Natural killer cell treated with Interleukin-12 subunit alpha and Interleukin-12 subunit beta and Interleukin-15 and Interleukin-18, amount 100 ng/mL, for 72 hours (primary cell): ENCODE data around the gene GLI3. TPM values are rescaled to one million over a fixed set of nuclear protein-coding genes. Genes with fewer than 3 reads are reported as not detected.
A peak's percentile ranks its signal among the peaks of the same experiment; 100 is the strongest.

ENCODE experiments used
- ATAC-seq, 2 donors: fragments of 150-1000 bp; cut with Tn5 transposase in 1 of 2; sonication (Bioruptor Pico), chemical (Tn5 transposase) in 1 of 2; 2 replicates each; pipeline ENCODE4 v1.10.0; 2021
- DNase-seq: peaks from one replicate; pipeline ENCODE4 v3.0.0; 2022; ENCODE audit warnings: low spot score
- H3K27ac Mint-ChIP-seq, 2 donors: 1 replicate in 1 of 2; 2 replicates in 1 of 2; pipeline ENCODE4 v1.8.0; 2022; ENCODE audit warnings: mixed read lengths in 2 of 2, mild to moderate bottlenecking in 1 of 2, moderate library complexity in 1 of 2
- H3K27me3 Mint-ChIP-seq, 2 donors: 1 replicate in 1 of 2; 2 replicates in 1 of 2; pipeline ENCODE4 v1.8.0; 2022; ENCODE audit warnings: mixed read lengths in 2 of 2
- H3K36me3 Mint-ChIP-seq: one replicate; pipeline ENCODE4 v1.8.0; 2022; ENCODE audit warnings: mixed read lengths
- H3K4me1 Mint-ChIP-seq, 2 donors: 1 replicate in 1 of 2; 2 replicates in 1 of 2; pipeline ENCODE4 v1.8.0; 2022; ENCODE audit warnings: low read depth in 2 of 2, mixed read lengths in 2 of 2, mild to moderate bottlenecking in 1 of 2
- H3K4me3 Mint-ChIP-seq: one replicate; pipeline ENCODE4 v1.8.0; 2022; ENCODE audit warnings: mixed read lengths
- H3K9me3 Mint-ChIP-seq: 2 replicates; pipeline ENCODE4 v1.8.0; 2022; ENCODE audit warnings: mixed read lengths
- total RNA-seq, 2 donors: library from RNA; stranded (reverse); gene quantifications; one replicate each; pipeline ENCODE4 v1.2.3, GENCODE V29; 2022

The GLI3 gene
- total RNA-seq: 1 to 10 TPM in 1 of 2 donors, under 1 TPM in 1; 0.25 to 1.1 TPM

GRCh38 chr7:42236976-42237810 is at the start of gene GLI3:
Gene GLI3, minus strand, starts transcription at chr7:42237209. Its CDS starts 13,956 bp downstream, at chr7:42223253.
- Mint-ChIP-seq H3K4me3 (peak within 1 kb of the TSS; percentile 78), H3K4me1 (peaks cover 5 to 11% of the 10 kb centered on the region in 2 donors), H3K27me3 (peaks cover 41 to 68% of the 10 kb centered on the region in 2 donors), H3K9me3 (no peaks in the 10 kb centered on the region), H3K27ac (no peak within 1 kb of the TSS), H3K36me3 (no peaks in the 10 kb centered on the region)
- ATAC-seq (peak; percentile 70 to 86), DNase-seq (no peak)

GRCh38 chr7:42285383-42285824 is 48.4 kb upstream of the GLI3 start:
- ATAC-seq: no peak
- Mint-ChIP-seq H3K4me1 (no peaks in the 10 kb centered on the region), H3K27me3 (peaks cover 5 to 12% of the 10 kb centered on the region in 2 donors), H3K36me3 (no peaks in the 10 kb centered on the region), H3K4me3 (no peak overlapping the region), H3K27ac (no peak overlapping the region), H3K9me3 (no peaks in the 10 kb centered on the region)
- no peak for DNase-seq

- H3K4me3 Mint-ChIP-seq: no peak overlapping the region
- ATAC-seq (no peak), DNase-seq (no peak)
Observed at GRCh38 chr7:42283553-42283952, 46.5 kb upstream of the GLI3 start.

GRCh38 chr7:42278344-42278743 is 41.3 kb upstream of the GLI3 start:
- Mint-ChIP-seq H3K27ac (no peak overlapping the region), H3K4me1 (no peaks in the 10 kb centered on the region), H3K9me3 (no peaks in the 10 kb centered on the region), H3K27me3 (peaks cover 19 to 20% of the 10 kb centered on the region in 2 donors), H3K36me3 (no peaks in the 10 kb centered on the region), H3K4me3 (no peak overlapping the region)
- DNase-seq (no peak), ATAC-seq (no peak)

More at GRCh38 chr7:42283553-42283952, 46.5 kb upstream of the GLI3 start:
- H3K27me3 Mint-ChIP-seq: peaks cover 10 to 15% of the 10 kb centered on the region in 2 donors
- no peak overlapping the region for H3K27ac Mint-ChIP-seq
- H3K36me3 Mint-ChIP-seq: no peaks in the 10 kb centered on the region
- H3K9me3 Mint-ChIP-seq: no peaks in the 10 kb centered on the region
- H3K4me1 Mint-ChIP-seq: no peaks in the 10 kb centered on the region

- Mint-ChIP-seq H3K4me3 (no peak overlapping the region), H3K9me3 (no peaks in the 10 kb centered on the region), H3K36me3 (no peaks in the 10 kb centered on the region), H3K27ac (no peak overlapping the region), H3K27me3 (peaks cover 21 to 24% of the 10 kb centered on the region in 2 donors), H3K4me1 (peaks cover 0 to under 1% of the 10 kb centered on the region in 2 donors)
- ATAC-seq (no peak), DNase-seq (no peak)
Observed at GRCh38 chr7:42274053-42274452, 37.0 kb upstream of the GLI3 start.

- DNase-seq (no peak), ATAC-seq (no peak)
- H3K27me3 Mint-ChIP-seq: peaks cover 16 to 17% of the 10 kb centered on the region in 2 donors
- peaks cover 4 to 5% of the 10 kb centered on the region in 2 donors for H3K4me1 Mint-ChIP-seq
- H3K4me3 Mint-ChIP-seq: no peak overlapping the region
- no peak overlapping the region for H3K27ac Mint-ChIP-seq
- H3K36me3 Mint-ChIP-seq: no peaks in the 10 kb centered on the region
- no peaks in the 10 kb centered on the region for H3K9me3 Mint-ChIP-seq
Observed at GRCh38 chr7:42272793-42273665, 36.0 kb upstream of the GLI3 start.

GRCh38 chr7:42269161-42269560 is 32.2 kb upstream of the GLI3 start:
- no peak overlapping the region for H3K4me3 Mint-ChIP-seq
- H3K4me1 Mint-ChIP-seq: peaks cover 4 to 5% of the 10 kb centered on the region in 2 donors
- ATAC-seq: no peak
- no peaks in the 10 kb centered on the region for H3K9me3 Mint-ChIP-seq
- no peaks in the 10 kb centered on the region for H3K36me3 Mint-ChIP-seq
- peaks cover 12 to 14% of the 10 kb centered on the region in 2 donors for H3K27me3 Mint-ChIP-seq
- H3K27ac Mint-ChIP-seq: no peak overlapping the region
- no peak for DNase-seq

GRCh38 chr7:42264702-42265101 is 27.7 kb upstream of the GLI3 start:
- Mint-ChIP-seq H3K4me1 (peaks cover 4 to 5% of the 10 kb centered on the region in 2 donors), H3K27me3 (peaks cover 2 to 4% of the 10 kb centered on the region in 2 donors), H3K4me3 (no peak overlapping the region), H3K27ac (no peak overlapping the region), H3K9me3 (no peaks in the 10 kb centered on the region), H3K36me3 (no peaks in the 10 kb centered on the region)
- DNase-seq (no peak), ATAC-seq (no peak)

- H3K4me3 Mint-ChIP-seq: no peak overlapping the region
- peaks cover 3 to 4% of the 10 kb centered on the region in 2 donors for H3K4me1 Mint-ChIP-seq
- no peak overlapping the region for H3K27ac Mint-ChIP-seq
- ATAC-seq (no peak), DNase-seq (no peak)
- H3K9me3 Mint-ChIP-seq: no peaks in the 10 kb centered on the region
- H3K36me3 Mint-ChIP-seq: no peaks in the 10 kb centered on the region
- H3K27me3 Mint-ChIP-seq: peaks cover 2 to 4% of the 10 kb centered on the region in 2 donors
Observed at GRCh38 chr7:42263971-42264370, 27.0 kb upstream of the GLI3 start.

- Mint-ChIP-seq H3K4me1 (no peaks in the 10 kb centered on the region), H3K9me3 (no peaks in the 10 kb centered on the region), H3K4me3 (no peak overlapping the region), H3K27ac (no peak overlapping the region), H3K36me3 (no peaks in the 10 kb centered on the region), H3K27me3 (peaks cover 4 to 6% of the 10 kb centered on the region in 2 donors)
- DNase-seq (no peak), ATAC-seq (no peak)
Observed at GRCh38 chr7:42262964-42263363, 26.0 kb upstream of the GLI3 start.

- no peak for ATAC-seq
- no peaks in the 10 kb centered on the region for H3K9me3 Mint-ChIP-seq
Observed at GRCh38 chr7:42254217-42254616, 17.2 kb upstream of the GLI3 start.

GRCh38 chr7:42253316-42253715 is 16.3 kb upstream of the GLI3 start:
- DNase-seq (no peak), ATAC-seq (no peak)
- Mint-ChIP-seq H3K27ac (no peak overlapping the region), H3K9me3 (no peaks in the 10 kb centered on the region), H3K4me3 (no peak overlapping the region), H3K4me1 (no peaks in the 10 kb centered on the region), H3K27me3 (peaks cover 0 to 7% of the 10 kb centered on the region in 2 donors), H3K36me3 (no peaks in the 10 kb centered on the region)

More at GRCh38 chr7:42254217-42254616, 17.2 kb upstream of the GLI3 start:
- H3K27me3 Mint-ChIP-seq: peaks cover 0 to 9% of the 10 kb centered on the region in 2 donors
- H3K36me3 Mint-ChIP-seq: no peaks in the 10 kb centered on the region
- no peaks in the 10 kb centered on the region for H3K4me1 Mint-ChIP-seq
- H3K4me3 Mint-ChIP-seq: no peak overlapping the region
- H3K27ac Mint-ChIP-seq: no peak overlapping the region
- no peak for DNase-seq

- Mint-ChIP-seq H3K4me1 (peaks cover 0 to 16% of the 10 kb centered on the region in 2 donors), H3K27me3 (peaks cover 0 to 5% of the 10 kb centered on the region in 2 donors), H3K27ac (no peak overlapping the region), H3K9me3 (no peaks in the 10 kb centered on the region), H3K4me3 (no peak overlapping the region), H3K36me3 (no peaks in the 10 kb centered on the region)
- no peak for ATAC-seq
- DNase-seq: no peak
Observed at GRCh38 chr7:42250411-42250810, 13.4 kb upstream of the GLI3 start.
